DND-41 (cell line): ENCODE results near the gene MRO.

Experiments
- CTCF ChIP-seq: IDR thresholded peaks from 2 replicates; pipeline ENCODE4 v1.5.1; 2012; ENCODE audit warnings: borderline replicate concordance, low read length, moderate library complexity, mild to moderate bottlenecking; ENCODE audit not compliant: poor library complexity, severe bottlenecking; ENCODE audit errors: extremely low read depth
- EZH2 ChIP-seq: IDR thresholded peaks from 3 replicates; pipeline ENCODE4 v1.6.1; 2012; ENCODE audit warnings: borderline replicate concordance, low read depth, mild to moderate bottlenecking, moderate library complexity, low read length, inconsistent platforms; ENCODE audit not compliant: severe bottlenecking

DNA sequence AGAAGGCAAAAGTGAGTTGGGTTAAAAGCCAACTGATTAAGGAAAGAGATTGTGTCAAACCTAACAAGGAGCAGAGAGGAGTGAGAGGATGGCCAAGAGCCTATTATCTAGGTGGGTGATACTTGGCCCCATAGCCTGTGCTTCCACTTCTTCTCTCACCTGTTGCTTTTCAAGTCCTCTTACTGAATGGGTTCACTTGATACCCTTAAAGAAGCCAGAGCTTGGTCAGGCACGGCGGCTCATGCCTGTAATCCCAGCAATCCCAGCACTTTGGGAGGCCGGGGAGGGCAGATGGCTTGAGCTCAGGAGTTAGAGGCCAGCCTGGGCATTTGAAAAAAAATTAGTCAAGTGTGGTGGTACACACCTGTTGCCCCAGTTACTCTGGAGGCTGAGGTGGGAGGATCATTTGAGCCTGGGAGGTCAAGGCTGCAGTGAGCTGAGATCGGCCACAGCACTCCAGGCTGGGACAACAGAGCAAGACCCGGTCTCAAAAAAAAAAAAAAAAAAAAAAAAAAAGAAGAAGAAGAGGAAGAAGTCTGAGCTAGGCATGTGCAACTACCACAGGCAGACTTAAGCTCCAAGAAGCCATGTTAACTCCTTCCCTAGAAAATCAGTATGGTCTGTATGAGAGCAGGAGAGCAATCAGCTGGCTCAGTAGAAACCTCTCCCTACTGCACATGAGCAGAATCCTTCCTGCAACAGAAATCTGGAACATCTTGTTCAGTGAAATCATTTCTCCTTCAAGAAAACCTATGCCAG lies 30.7 kb upstream of the MRO start:
- no peak for TF ChIP-seq CTCF
- no peak for TF ChIP-seq EZH2
